Right forelimb (tissue), 1 donor: ENCODE results near the gene AK1.

Experiments
- DNase-seq: peaks from one replicate; pipeline ENCODE4 v3.0.0-alpha.2; 2018

AK1 gene

DNA sequence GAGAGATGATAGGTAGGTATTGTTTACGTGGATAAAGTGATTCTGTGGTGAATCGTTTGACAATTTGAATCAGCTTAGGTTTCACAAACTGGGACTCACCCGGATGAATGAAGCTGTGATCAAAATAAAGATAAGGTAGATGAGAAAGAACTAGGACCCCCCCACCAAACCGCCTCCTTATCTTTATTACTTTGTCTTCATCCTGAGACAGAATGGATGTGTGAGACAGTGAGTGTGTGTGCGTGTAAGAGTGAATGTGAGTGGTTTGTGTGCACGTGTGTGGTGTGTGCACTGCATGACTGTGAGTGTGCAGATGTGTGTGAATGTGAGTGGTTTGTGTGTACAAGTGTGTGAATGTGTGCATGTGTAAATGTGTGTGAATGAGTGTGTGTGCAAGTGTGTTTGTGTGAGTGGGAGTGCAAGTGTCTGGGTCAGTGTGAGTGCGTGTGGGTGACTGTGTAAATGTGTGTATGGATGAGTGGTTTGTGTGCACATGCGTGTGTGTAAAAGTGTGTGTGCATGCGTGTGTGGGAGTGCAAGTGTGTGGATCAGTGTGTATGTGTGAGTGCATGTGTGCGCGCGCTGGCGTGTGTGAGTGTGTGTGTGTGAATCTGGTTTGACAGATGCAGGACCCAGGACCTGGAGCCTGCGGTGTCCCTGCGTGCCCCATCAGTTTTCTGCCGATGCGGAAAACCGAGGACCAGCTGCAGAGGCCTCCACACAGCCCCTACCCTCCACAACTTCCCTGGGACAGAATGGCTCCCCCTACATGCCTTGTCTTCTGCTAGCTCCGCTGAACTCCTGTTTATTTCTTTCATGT is 11.6 kb downstream of the AK1 start:
- no peak for DNase-seq

DNA sequence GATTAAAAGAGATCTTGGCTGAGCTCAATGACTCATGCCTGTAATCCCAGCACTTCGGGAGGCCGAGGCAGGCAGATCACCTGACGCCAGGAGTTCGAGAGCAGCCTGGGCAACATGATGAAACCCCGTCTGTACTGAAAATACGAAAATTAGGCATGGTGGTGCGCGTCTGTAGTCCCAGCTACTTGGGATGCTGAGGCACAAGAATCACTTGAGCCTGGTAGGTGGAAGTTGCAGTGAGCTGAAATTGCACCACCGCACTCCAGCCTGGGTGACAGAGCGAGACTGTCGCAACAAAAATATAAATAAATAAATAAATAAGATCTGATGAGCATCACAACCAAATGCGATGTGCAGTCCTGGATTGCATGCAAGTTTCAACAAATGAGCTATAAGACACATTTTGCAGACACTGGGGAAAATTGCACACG is 14.3 kb downstream of the AK1 start:
- DNase-seq = no peak

DNA sequence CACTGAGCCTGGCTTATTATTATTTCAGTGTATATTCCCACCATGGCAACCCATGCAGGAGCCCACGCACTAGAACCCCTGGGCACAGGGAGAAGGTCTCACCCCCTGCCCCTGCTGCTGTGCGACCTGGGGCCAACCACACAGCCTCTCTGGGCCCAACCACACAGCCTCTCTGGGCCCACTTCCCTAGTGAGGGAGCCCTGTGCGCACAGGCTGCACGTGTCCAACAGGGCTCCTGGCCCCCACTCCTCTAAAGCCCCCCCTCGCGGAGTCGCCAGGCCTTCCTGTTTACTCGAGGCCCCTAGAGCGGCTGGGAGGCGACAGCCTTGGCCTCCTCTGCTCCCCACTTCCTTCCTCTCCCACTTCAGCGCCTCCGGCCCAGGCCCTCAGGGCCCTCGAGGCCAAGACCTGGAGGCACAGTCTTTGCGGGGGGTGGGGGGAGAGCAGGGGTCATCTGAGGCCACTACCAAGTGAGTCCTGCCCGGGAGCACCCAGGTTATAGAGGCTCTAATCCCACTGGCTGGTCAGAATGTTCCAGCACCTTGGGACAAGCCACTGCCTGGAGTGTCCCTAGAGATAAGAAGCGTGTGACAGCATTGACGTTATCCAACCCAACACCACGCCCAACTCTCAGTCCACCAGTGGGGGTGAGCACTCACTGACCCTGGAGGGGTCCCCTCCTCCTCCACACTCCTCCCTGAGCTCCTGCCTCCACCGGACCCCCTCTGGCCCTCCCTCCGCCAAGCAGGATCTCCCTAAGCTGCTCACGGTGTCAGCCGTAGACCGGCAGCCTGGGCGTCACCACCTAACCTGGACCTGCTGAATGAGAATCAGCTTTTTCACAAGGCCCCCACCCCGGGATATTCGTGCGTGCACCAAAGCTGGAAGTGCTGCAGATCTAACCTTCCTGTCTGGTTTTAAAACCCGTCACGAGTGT is 15.1 kb downstream of the AK1 start:
- no peak for DNase-seq

DNA sequence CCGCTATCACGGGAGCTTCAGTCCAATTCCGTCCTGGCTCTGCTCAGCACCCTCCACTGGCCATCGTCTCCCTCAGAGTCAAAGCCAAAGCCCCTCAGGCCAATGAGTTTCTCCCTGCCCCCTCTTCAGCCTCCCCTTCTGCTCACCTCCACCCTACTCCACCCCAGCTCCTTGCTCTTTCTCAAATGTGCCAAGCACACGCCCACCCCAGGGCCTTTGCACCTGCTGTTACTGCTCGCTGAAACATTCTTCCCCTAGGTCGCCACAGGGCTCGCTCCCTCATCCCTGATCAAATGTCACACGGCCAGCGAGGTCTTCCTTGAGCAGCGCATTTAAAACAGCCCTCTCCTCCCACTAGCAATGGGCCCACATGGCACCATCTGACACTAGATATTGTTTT is 16.7 kb downstream of the AK1 start:
- DNase-seq = no peak

DNA sequence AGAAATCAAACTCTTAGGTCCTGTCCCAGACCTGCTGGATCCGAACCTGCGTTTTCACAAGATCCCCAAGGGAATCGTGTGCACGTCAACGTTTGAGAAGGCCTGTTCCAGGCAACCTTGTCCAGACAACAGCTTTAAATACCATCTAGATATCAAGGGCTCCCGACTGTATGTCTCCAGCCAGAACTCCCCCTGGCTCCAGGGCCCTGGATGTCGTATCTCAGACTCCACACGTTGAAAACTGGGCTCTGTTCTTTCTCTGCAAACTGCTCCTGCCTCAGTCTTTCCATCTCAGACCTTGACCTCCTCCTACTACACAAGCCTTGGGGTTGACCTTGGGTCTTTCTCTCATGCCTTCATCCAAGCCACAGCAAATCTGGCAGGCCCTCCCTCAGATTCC is 17.2 kb downstream of the AK1 start:
- no peak for DNase-seq

DNA sequence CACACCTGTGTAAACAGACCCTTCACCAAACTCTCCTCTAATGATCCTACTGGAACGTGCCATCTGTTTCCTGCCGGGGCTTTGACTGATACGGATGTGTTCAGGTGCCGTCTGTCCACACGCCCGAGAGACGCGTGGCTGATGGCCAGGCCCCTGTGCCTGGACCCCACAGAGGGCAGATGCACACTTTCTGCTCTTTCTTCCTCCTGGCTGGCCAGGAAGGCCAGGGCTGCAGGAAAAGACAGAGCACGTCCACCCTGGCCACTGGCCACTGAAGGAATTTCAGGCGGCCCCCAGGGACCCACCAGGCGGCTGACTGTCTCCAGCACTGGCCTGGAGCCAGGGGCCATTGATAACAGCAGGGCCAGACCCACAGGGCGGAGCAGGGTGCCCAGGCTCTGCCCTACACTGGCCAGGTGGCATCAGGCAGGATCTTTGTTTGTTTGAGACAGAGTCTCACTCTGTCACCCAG is 19.4 kb downstream of the AK1 start:
- no peak for DNase-seq

DNA sequence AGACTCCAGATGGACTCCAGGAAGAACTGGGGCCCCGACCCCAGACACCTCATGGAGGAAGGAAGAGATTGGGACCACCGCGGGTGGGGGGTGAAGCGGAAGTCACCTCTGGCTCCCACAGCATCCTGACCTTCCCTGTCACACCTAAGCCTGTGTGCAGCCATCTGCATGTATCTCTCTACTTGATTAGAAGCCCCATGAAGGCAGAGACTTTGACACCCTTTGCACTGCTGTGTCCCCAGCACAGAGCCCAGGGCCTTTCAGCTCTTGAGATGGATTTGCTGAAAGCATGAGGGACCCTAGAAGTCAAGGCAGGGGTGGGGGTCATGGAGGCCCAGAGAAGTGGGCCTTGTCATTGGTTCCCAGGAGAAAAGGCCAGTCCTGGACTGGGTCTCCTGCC is 20.2 kb downstream of the AK1 start:
- no peak for DNase-seq

DNA sequence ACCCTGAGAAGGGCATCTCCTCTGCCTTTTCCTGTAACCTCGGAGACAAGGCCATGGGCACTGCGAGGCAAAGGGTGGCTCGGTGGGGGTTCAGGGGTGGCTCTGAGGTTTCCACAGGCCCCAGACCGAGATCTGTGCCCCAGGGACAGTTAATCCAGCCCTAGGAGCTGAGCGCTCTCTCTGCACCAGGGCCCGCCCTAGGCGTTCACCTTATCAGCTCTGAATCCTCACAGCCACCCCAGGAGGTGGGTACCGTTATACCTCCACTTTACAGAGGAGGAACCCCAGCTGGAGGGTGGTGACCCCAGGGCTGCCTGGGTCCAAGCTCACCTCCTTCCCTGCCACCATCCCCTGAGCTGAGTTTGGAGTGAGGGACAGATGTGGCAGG is 20.8 kb downstream of the AK1 start:
- DNase-seq = no peak

DNA sequence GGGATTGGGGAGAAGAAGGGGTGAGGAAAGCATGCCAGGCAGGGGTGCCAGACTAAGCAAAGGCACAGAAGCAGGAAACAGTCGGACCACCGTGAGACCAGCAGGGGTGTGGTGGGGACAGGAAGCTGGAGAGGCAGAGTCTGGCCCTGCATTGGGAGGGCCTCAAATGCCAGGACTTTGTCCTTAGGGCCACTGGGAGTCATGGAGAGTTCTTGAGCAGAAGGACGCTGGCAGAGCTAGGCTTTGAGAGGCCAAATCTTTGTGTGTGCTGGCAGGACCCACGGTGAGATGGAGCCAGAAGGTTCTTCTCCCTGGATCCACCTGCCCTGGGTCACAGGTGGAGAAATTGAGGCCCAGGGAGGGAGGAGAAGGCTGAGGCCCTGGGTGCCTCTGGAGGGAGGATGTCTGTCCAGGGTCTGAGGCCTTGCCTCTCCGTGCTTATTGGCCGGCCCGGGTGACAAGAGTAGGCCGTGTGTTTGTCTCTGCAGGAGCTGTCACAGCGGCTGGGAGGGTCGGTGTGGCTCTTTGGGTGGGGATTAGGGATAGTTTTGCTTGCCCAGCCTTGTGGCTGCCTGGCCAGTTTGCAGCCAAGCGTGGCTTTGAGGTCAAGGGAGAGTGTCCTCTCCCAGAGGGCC is 21.3 kb downstream of the AK1 start:
- no peak for DNase-seq

DNA sequence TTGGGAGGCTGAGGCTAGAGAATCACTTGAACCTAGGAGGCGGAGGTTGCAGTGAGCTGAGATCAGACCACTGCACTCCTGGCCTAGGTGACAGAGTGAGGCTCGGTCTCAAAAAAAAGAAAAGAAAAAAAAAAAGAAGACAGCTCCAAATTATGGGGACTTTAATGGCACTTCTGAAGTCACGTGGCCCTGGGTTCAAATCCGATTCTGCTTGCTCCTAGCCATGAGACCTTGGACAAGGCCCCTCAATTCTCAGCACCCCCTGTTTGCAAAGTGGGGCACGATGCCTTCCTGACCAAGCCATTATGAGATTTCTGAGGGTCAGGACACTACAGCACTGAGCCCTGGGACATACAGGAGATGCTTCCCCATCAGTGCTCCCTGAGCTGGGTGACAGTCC is 22.0 kb downstream of the AK1 start:
- no peak for DNase-seq

DNA sequence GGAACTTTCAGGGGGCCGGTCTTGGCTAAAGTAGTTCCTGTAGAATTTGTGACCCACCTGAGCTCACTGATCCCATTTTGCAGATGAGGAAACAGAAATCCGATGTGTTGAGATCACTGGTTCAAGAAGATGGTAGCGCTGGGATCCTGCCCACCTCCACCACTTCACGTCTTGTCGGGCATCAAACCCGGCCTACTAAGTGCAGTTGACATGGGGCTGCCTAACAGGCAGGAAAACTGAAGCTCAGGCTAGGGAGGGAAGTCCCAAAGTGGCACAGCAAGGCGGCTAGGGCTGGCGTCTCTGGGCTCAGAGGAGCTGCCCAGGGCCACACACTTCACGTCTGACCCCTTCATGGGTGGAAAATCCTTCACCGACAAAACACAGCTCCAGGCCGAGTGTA is 22.5 kb downstream of the AK1 start:
- DNase-seq = no peak

DNA sequence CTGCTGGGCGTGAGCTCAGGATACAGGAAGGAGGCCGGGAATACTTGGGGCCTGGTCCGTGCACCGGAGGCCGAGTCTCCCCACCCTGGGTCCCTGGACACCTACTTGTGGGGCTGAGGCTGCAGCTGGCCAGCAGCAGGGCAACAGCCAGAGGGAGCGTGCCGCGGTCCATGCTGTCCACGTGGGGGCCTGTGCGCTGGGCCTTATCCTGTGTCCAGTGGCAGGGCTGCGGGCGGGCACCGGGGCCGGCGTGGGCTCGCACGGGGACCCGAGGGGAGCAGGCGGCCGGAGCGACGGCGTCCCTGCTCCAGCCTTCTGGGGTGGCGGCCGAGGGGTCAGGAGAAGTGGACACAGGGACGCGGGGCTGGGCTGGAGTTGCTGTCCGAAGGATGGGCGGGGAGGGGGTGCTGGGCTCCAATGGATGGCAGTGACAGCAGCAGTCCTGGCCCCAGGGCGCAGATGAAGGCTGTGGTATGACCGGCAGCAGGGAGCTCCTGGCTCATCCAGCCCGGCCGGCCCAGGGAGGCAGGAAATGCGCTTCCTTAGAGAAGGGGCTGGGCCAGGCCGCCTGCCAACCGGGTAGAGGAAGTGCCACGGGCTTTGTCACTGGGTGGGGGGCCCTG is 23.2 kb downstream of the AK1 start, which contains the start of gene ENG:
Gene ENG, minus strand, starts transcription at position 475 of the 623 bp plus-strand sequence. Its CDS starts 303 bp downstream, at position 172.
- peak; percentile 81 for DNase-seq

DNA sequence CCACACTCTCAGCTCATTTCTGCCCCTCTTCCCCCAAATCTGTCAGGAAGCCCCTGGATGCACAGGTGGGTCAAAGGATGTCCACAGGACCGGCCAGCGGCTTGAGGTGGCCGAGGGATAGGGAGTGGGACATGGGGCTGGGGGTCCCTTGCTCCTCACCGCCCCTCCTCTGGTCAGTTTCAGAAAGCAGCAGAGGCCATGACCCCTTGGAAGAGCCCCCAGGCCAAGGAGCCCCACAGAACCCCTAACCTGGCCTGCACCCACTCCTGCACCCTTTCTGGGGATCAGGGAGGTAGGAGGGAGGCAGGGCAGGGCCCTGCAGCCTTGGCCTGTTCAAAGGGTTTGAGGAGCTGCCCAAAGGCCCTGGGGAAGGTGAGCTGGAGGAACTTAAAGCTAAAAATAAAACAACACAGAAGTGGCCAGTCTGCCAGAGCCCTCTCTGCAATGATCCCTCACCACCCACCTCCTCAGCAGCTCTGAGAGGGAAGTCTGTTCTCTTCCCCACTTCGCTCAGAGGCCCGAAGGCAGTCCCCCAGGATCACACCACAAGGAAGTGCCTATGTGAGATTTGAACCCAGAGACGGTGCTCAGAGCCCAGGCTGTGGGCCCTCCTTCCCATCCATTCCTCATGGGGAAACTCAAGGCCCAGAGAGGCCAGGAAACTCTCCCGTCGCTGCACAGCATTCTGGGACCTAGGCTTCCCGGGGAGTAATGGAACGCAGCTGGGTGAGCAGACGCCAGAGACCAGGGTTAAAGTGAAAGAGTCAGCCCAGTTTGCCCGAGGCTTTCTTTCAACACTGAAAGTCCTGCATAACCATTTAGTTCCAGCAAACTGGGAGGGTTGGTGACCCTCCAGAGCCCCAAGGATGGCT is 23.9 kb downstream of the AK1 start:
- DNase-seq = no peak

DNA sequence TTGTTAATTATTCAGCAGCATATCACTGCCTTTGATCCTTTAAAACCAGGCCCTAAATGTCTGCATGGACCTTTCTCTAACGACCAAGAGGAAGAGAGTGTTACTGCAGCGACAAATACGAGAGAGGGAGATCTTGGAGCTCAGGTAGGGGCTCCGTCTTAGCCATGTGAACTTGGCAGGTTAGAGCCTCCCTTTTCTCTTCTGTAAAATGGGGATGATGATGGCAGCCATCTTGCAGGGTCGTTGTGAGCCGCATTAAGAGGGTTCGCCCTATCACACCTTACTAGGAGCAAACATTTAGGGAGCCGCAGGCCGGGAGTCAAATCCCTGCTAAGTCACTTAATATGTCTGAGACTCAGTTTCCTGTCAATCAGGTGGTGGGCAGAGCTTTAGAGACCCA is 24.6 kb downstream of the AK1 start:
- DNase-seq = no peak

DNA sequence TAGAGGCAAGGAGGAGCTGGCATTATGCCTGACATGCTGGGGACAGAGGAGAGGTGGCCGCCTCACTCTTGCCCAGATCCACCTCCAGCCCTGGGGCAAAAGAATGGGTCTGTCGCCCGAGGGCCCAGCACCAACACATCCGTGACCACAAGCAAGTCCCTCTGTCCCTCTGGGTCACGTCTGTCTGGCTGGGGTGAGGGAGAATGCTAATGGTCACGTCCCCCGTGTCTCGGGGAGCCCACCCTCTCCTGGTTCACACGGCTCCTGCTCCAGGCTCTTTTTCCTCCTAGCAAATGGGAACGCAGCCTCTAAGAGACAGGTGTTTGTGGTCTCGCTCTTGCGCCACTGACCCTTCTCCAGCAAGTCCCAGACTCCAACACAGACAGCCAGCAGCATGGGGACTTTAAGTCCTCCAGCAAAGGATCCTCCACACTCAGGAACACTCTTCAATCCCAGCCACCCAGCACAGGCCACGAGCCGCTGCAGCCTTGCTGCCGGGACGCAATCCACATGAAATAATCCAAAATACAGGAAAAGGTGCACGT is 27.1 kb downstream of the AK1 start:
- no peak for DNase-seq

DNA sequence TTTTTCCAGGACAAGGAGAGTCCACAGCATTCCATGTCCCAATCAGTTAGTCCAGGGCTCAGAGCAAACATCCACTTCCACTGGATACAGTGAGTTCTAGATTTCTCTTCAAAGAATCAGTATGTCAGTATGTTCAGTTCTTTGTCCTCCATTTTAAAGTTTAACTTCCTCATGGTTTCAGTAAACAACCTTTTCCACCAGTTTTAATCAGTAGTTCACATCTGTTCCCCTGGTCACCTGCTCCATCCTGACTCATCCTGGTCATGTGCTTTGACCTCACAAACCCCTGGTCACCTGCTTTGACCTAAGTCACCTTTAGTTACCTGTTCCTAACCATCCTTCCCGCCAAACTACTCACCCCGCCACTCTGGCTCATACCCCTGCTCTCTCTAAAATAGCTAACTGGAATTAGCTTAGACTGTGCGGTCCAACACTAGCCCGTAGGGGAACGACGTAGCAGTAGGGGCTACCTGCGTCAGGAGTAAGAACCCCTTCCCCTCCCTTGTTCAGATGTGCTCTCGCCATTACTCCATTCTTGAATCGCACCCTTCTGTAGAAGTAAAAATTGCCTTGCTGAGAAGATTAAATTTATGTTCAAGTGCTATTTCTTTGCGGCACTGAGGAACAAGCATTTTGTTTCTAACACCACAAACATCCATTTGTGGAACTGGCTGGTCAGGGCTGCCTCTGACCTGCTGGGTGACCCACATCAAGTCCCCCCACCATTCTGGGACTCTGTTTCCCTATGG is 28.5 kb downstream of the AK1 start:
- no peak for DNase-seq

DNA sequence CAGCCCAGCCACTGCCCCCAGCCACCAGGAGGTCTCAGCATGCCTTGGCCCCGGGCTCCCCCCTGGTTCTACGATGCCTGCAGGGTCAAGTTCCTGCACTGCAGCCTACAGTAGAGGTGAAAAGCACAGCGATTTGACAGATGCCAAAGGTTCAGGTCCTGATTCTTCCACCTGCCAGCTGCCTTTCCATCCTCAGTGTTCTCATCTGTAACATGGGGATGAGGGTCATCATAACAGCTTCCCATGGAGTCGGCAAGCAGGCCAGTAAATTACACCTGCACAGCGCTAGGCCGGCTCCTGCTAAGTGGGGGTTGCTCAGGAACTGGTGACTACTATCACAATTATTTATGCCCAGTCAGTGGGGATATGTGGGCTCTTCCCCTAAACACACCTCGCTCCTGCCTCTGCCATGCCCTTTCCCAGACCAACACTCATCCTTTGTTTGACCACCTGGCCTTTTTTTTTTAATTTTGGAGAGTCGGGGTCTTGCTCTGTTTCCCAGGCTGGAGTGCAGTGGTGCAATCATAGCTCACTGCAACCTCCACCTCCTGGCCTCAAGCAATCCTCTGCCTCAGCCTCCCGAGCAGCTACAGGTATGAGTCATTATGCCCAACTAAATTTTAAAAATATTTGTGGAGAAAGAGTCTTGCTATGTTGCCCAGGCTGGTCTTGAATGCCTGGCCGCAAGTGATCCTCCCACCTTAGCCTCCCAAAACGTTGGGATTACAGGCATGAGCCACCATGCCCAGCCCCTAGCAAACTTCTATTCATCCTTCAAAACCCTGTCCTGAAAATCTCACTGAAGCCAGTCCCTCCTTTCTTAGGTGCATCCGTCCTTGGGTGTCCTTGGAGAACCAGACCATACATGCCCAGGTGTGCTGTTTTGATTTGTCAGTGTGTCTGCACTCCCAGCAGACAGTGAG is 29.4 kb downstream of the AK1 start:
- no peak for DNase-seq

DNA sequence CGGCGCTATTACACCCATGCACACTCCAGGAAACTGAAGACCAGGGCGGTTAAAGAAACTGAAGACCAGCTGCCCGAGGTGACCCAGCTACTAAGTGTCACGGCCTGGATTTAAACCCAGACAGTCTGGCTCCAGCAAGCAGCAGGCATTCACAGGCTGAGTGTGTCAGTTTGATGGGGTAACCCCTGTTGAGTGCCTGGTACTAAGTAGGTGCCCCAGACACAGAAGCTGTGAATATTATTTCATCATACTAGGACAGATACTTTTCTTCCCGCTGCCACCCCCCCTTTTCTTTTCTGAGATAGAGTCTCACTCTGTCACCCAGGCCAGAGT is 30.3 kb downstream of the AK1 start:
- no peak for DNase-seq

DNA sequence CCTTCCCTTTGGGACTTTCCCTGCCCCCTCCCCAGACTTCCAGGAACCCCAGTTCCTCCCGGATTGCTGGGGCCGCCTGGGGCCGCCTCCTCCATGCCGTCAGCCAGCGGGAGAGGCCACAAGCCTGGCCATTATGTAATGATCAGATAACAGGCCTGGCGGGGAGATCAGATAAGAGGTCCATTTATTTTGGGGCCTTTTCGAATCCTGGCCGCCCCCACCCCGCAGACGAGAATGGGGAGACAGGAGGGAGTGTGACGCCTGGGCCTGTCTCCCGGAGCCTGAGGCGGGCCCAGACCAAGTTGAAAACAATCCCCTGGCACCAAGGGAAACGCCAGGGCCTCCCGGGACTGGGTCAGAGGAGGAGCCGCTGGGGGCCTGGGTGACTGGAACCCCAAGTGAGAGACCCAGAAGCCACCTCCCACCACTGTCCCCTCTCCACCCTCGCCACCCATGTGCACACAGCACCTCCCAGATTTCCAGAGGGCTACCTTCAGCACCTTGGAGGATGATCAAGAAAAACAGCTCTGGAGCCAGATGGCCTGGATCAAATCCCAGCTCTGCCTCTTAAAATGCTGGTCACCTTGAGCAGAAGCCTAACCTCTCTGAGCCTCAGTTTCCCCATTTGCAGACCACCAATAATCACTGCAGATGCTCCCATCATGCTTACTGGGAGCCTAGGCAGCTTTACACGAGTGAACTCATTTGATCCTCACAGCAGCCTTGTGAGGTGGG is 30.9 kb downstream of the AK1 start:
- DNase-seq = no peak
